Activated T-helper 2 cell treated with anti-CD3 and anti-CD28 coated beads, Interferon-gamma antibody, Interleukin-2, Interleukin-4, amounts not matched to agents 10 μg/mL and 5 μg/mL and 100 μg/mL, durations not matched to agents 14 hours and 24 hours and 36 hours (primary cell): ENCODE results near the gene SKI. TPM values are rescaled to one million over a fixed set of nuclear protein-coding genes. Genes with fewer than 3 reads are reported as not detected.

Source experiments
- DNase-seq: peaks from one replicate; pipeline ENCODE4 v3.0.0; 2021; ENCODE audit warnings: low spot score
- H3K27ac Mint-ChIP-seq: one replicate; pipeline ENCODE4 v1.8.0; 2021; ENCODE audit warnings: mixed read lengths
- H3K27me3 Mint-ChIP-seq: one replicate; pipeline ENCODE4 v1.8.0; 2021; ENCODE audit warnings: low read depth, mixed read lengths
- H3K36me3 Mint-ChIP-seq: one replicate; pipeline ENCODE4 v1.8.0; 2021; ENCODE audit warnings: low read depth, mixed read lengths
- H3K4me1 Mint-ChIP-seq: one replicate; pipeline ENCODE4 v1.8.0; 2021; ENCODE audit warnings: low read depth, mixed read lengths
- H3K4me3 Mint-ChIP-seq: one replicate; pipeline ENCODE4 v1.8.0; 2021; ENCODE audit warnings: low read depth, mild to moderate bottlenecking, moderate library complexity, mixed read lengths
- H3K9me3 Mint-ChIP-seq: one replicate; pipeline ENCODE4 v1.8.0; 2021; ENCODE audit warnings: mixed read lengths
- intact Hi-C: fragments of 100-400 bp; cut with micrococcal nuclease; formaldehyde crosslinking; loops from one replicate; pipeline ENCODE4 v1.15.1; 2023
- total RNA-seq: library from RNA; stranded (reverse); gene quantifications from 2 replicates; pipeline ENCODE4 v1.2.3, GENCODE V29; 2022

The SKI gene
- total RNA-seq, 1 donor from 2014 or later, result 37.0 TPM

DNA sequence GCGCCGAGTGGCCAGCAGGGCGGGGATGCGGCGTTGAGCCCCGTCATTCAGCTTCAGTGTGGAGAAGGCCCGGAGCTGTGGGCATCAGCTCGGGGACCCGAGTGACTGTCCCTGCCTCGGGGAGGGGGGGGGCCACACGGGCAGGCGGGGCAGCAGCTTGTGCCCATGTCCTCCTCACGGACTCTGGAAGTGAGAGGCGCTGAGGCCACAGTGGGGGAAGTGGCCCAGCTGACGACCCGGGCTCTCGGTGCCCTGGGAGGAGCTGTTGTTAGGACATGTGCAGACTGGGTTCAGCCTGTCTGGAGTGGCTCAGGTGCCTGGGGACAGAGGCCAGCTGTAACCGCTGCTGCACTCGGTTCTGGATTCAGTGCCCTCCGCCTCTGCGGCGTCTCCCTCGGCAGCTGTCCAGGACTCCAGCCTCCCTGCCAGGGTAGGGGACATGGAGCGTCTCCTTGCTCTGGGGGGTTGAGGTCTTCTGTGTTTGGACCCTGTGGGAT is 71.1 kb downstream of the SKI start:
- no peak for DNase-seq
- intact Hi-C loops, result loop anchor here (10.0 kb wide), 1 partner anchor 86 kb away; no protein-coding TSS in a partner anchor
- Mint-ChIP-seq H3K27me3 (no peaks in the 10 kb centered on the region), H3K27ac (peak overlapping the region; percentile 93), H3K9me3 (no peaks in the 10 kb centered on the region), H3K4me1 (peaks cover 46% of the 10 kb centered on the region), H3K4me3 (peak overlapping the region; percentile 47), H3K36me3 (peaks cover 23% of the 10 kb centered on the region)

DNA sequence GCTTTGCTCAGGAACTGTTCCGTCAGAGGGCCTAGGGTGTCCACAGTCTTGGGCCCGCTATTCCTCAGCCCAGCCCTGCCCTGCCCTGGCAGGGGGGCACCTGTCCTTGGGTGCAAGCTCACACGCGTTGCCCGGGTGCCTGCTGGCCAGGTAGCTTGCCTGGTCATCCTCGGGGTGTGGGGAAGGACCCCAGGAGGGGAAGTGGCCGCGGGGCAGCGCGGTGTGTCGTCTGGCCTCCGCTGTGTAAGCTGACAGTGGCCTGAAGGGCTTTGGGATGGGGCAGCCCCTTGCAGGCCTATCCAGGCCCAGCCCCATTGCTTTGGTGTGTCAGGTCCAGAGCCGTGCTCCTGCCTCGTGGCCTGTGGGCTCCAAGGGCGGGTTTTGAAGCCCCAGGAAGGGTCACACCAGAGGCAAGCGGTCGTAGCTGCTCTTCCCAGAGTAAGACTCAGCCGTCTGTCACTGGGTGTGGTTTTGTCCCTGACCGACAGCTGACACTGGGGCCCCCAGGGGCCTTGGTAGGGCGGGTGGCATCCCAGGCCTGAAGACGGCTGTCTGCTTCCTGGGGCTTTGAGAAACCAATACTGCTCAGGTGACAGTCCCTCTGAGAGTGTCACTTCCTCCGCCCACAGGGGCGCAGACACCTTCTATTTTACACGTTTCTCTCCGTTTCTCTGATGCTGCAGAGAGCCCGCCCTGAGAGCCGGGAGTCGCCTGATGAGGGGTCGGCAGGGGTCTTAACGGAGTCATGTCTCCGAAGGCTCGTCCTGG is 72.1 kb downstream of the SKI start:
- Mint-ChIP-seq H3K9me3 (no peaks in the 10 kb centered on the region), H3K4me3 (peak overlapping the region; percentile 76), H3K27ac (peak overlapping the region; percentile 93), H3K27me3 (no peaks in the 10 kb centered on the region), H3K4me1 (peaks cover 43% of the 10 kb centered on the region), H3K36me3 (peaks cover 29% of the 10 kb centered on the region)
- peak; percentile 70 for DNase-seq
- intact Hi-C loops, result loop anchor here (1.0 to 2.0 kb wide), 5 partner anchors 10 to 101 kb away; no protein-coding TSS in a partner anchor

- no peaks in the 10 kb centered on the region for H3K27me3 Mint-ChIP-seq
- peaks cover 36% of the 10 kb centered on the region for H3K4me1 Mint-ChIP-seq
- H3K36me3 Mint-ChIP-seq, result peaks cover 31% of the 10 kb centered on the region
- no peaks in the 10 kb centered on the region for H3K9me3 Mint-ChIP-seq
- peak; percentile 84 for DNase-seq
- peak overlapping the region; percentile 76 for H3K4me3 Mint-ChIP-seq
- H3K27ac Mint-ChIP-seq, result peak overlapping the region; percentile 93
- intact Hi-C loops, result loop anchor here (1.0 to 2.0 kb wide), 5 partner anchors 11 to 102 kb away; no protein-coding TSS in a partner anchor
These were observed 72.9 kb downstream of the SKI start for GRCh38 chr1:2300851-2301606.

- intact Hi-C loops, result loop anchor here (2.0 kb wide), 3 partner anchors 13 to 103 kb away; no protein-coding TSS in a partner anchor
- Mint-ChIP-seq H3K9me3 (no peaks in the 10 kb centered on the region), H3K27ac (peak overlapping the region; percentile 93), H3K4me1 (peaks cover 31% of the 10 kb centered on the region), H3K27me3 (no peaks in the 10 kb centered on the region), H3K4me3 (peak overlapping the region; percentile 76), H3K36me3 (peaks cover 28% of the 10 kb centered on the region)
- no peak for DNase-seq
These were observed 73.6 kb downstream of the SKI start for GRCh38 chr1:2301607-2302291.

- DNase-seq, result no peak
- H3K4me3 Mint-ChIP-seq, result no peak overlapping the region
- H3K27me3 Mint-ChIP-seq, result no peaks in the 10 kb centered on the region
- no peaks in the 10 kb centered on the region for H3K9me3 Mint-ChIP-seq
- peaks cover 25% of the 10 kb centered on the region for H3K36me3 Mint-ChIP-seq
- H3K4me1 Mint-ChIP-seq, result peaks cover 30% of the 10 kb centered on the region
- H3K27ac Mint-ChIP-seq, result peak overlapping the region; percentile 17
- intact Hi-C loops, result no loop called here
These were observed 74.3 kb downstream of the SKI start for GRCh38 chr1:2302292-2302925.

GRCh38 chr1:2303016-2303775 is 75.1 kb downstream of the SKI start:
- H3K4me3 Mint-ChIP-seq, result no peak overlapping the region
- peaks cover 28% of the 10 kb centered on the region for H3K4me1 Mint-ChIP-seq
- intact Hi-C loops, result no loop called here
- peaks cover 33% of the 10 kb centered on the region for H3K36me3 Mint-ChIP-seq
- H3K27ac Mint-ChIP-seq, result peak overlapping the region; percentile 17
- H3K27me3 Mint-ChIP-seq, result no peaks in the 10 kb centered on the region
- DNase-seq, result no peak
- no peaks in the 10 kb centered on the region for H3K9me3 Mint-ChIP-seq

DNA sequence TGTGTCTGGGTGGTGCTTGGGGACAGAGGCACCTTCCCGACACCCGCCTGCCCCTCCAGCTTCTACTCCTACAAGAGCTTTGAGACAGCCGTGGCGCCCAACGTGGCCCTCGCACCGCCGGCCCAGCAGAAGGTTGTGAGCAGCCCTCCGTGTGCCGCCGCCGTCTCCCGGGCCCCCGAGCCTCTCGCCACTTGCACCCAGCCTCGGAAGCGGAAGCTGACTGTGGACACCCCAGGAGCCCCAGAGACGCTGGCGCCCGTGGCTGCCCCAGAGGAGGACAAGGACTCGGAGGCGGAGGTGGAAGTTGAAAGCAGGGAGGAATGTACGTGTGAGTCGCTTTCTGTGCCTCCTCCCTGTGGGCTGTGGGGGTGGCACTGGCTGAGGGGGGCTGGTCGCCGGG is 75.7 kb downstream of the SKI start:
- H3K36me3 Mint-ChIP-seq, result peaks cover 39% of the 10 kb centered on the region
- peaks cover 26% of the 10 kb centered on the region for H3K4me1 Mint-ChIP-seq
- no peaks in the 10 kb centered on the region for H3K9me3 Mint-ChIP-seq
- no peak for DNase-seq
- no peak overlapping the region for H3K4me3 Mint-ChIP-seq
- no peaks in the 10 kb centered on the region for H3K27me3 Mint-ChIP-seq
- intact Hi-C loops, result no loop called here
- H3K27ac Mint-ChIP-seq, result no peak overlapping the region

GRCh38 chr1:2304282-2304681 is 76.2 kb downstream of the SKI start:
- no peak for DNase-seq
- H3K4me3 Mint-ChIP-seq, result no peak overlapping the region
- H3K9me3 Mint-ChIP-seq, result no peaks in the 10 kb centered on the region
- peaks cover 23% of the 10 kb centered on the region for H3K4me1 Mint-ChIP-seq
- no peak overlapping the region for H3K27ac Mint-ChIP-seq
- no peaks in the 10 kb centered on the region for H3K27me3 Mint-ChIP-seq
- intact Hi-C loops, result no loop called here
- H3K36me3 Mint-ChIP-seq, result peaks cover 40% of the 10 kb centered on the region

GRCh38 chr1:2304921-2305681 is 77.0 kb downstream of the SKI start:
- Mint-ChIP-seq H3K36me3 (peaks cover 43% of the 10 kb centered on the region), H3K27me3 (no peaks in the 10 kb centered on the region), H3K9me3 (no peaks in the 10 kb centered on the region), H3K4me3 (no peak overlapping the region), H3K4me1 (peaks cover 18% of the 10 kb centered on the region), H3K27ac (no peak overlapping the region)
- intact Hi-C loops, result no loop called here
- DNase-seq, result no peak

GRCh38 chr1:2306151-2306978 is 78.2 kb downstream of the SKI start:
- no peak overlapping the region for H3K27ac Mint-ChIP-seq
- H3K9me3 Mint-ChIP-seq, result no peaks in the 10 kb centered on the region
- no peak overlapping the region for H3K4me3 Mint-ChIP-seq
- DNase-seq, result no peak
- H3K36me3 Mint-ChIP-seq, result peaks cover 46% of the 10 kb centered on the region
- intact Hi-C loops, result no loop called here
- H3K4me1 Mint-ChIP-seq, result peaks cover 8% of the 10 kb centered on the region
- H3K27me3 Mint-ChIP-seq, result no peaks in the 10 kb centered on the region
